DND-41 (cell line): Measurements from ENCODE around the gene CYP26C1.

ENCODE experiments used
- ATAC-seq: fragments of 200-7000 bp; cut with Tn5 transposase; 3 replicates; pipeline ENCODE4 v1.9.1; 2021; ENCODE audit warnings: low read depth; ENCODE audit not compliant: insufficient read depth
- DNase-seq: peaks from one replicate; pipeline ENCODE4 v3.0.0-alpha.2; 2020
- H2AFZ ChIP-seq: 2 replicates; pipeline ENCODE4 v1.6.0; 2012; ENCODE audit warnings: low read depth, low read length
- H3K27ac ChIP-seq: 2 replicates; pipeline ENCODE4 v1.5.1; 2012; ENCODE audit warnings: low read length, inconsistent platforms
- H3K27me3 ChIP-seq: fragments of 200-600 bp; sonication (generic); 2 replicates; pipeline ENCODE4 v1.6.0; 2012; ENCODE audit warnings: low read length, mild to moderate bottlenecking, inconsistent platforms; ENCODE audit not compliant: insufficient read depth, poor library complexity
- H3K36me3 ChIP-seq: 2 replicates; pipeline ENCODE4 v1.5.1; 2012; ENCODE audit warnings: low read length, inconsistent platforms; ENCODE audit not compliant: insufficient read depth
- H3K4me1 ChIP-seq: 2 replicates; pipeline ENCODE4 v1.5.1; 2012; ENCODE audit warnings: mild to moderate bottlenecking, low read length; ENCODE audit not compliant: insufficient read depth
- H3K4me2 ChIP-seq: 2 replicates; pipeline ENCODE4 v1.6.0; 2012; ENCODE audit warnings: mild to moderate bottlenecking, moderate library complexity, low read length, inconsistent platforms; ENCODE audit not compliant: insufficient read depth
- H3K4me3 ChIP-seq, 2 experiments: fragments of 200-600 bp in 1 of 2; shearing (Covaris generic) in 1 of 2; 2 replicates each; pipeline ENCODE4 v1.5.1; 2012 to 2016; ENCODE audit warnings: inconsistent platforms in 2 of 2, low read length in 2 of 2, mild to moderate bottlenecking in 2 of 2, low read depth in 1 of 2, moderate library complexity in 1 of 2
- H3K79me2 ChIP-seq: 2 replicates; pipeline ENCODE4 v1.6.0; 2012; ENCODE audit warnings: low read length, inconsistent platforms; ENCODE audit not compliant: insufficient read depth
- H3K9ac ChIP-seq: 2 replicates; pipeline ENCODE4 v1.6.0; 2012; ENCODE audit warnings: low read depth, mild to moderate bottlenecking, inconsistent platforms, low read length, moderate library complexity
- H3K9me3 ChIP-seq: 2 replicates; pipeline ENCODE4 v1.5.1; 2012; ENCODE audit warnings: low read length, moderate library complexity, mild to moderate bottlenecking, inconsistent platforms; ENCODE audit not compliant: insufficient read depth, severe bottlenecking
- H4K20me1 ChIP-seq: 2 replicates; pipeline ENCODE4 v1.6.0; 2012; ENCODE audit warnings: low read length; ENCODE audit not compliant: insufficient read depth
- CTCF ChIP-seq: IDR thresholded peaks from 2 replicates; pipeline ENCODE4 v1.5.1; 2012; ENCODE audit warnings: borderline replicate concordance, low read length, moderate library complexity, mild to moderate bottlenecking; ENCODE audit not compliant: poor library complexity, severe bottlenecking; ENCODE audit errors: extremely low read depth
- EZH2 ChIP-seq: IDR thresholded peaks from 3 replicates; pipeline ENCODE4 v1.6.1; 2012; ENCODE audit warnings: borderline replicate concordance, low read depth, mild to moderate bottlenecking, moderate library complexity, low read length, inconsistent platforms; ENCODE audit not compliant: severe bottlenecking

CYP26C1 gene

GRCh38 chr10:93086289-93086688 is 25.7 kb downstream of the CYP26C1 start:
- Histone ChIP-seq H3K9ac (no peak overlapping the region), H3K9me3 (no peaks in the 10 kb centered on the region), H4K20me1 (no peaks in the 10 kb centered on the region), H3K4me3 (no peak overlapping the region), H3K79me2 (no peaks in the 10 kb centered on the region), H3K27me3 (peaks cover 3% of the 10 kb centered on the region), H2AFZ (no peak overlapping the region), H3K4me2 (no peak overlapping the region), H3K36me3 (no peaks in the 10 kb centered on the region), H3K4me1 (no peaks in the 10 kb centered on the region), H3K27ac (no peak overlapping the region)
- ATAC-seq (no peak), DNase-seq (no peak)
- no peak for TF ChIP-seq EZH2

- H3K36me3 ChIP-seq = no peaks in the 10 kb centered on the region
- TF ChIP-seq EZH2 = no peak
- no peak for TF ChIP-seq CTCF
- H3K27ac ChIP-seq = no peak overlapping the region
- DNase-seq = no peak
- H3K4me2 ChIP-seq = no peak overlapping the region
- peaks cover 3% of the 10 kb centered on the region for H3K27me3 ChIP-seq
- H3K4me3 ChIP-seq = no peak overlapping the region
- H3K4me1 ChIP-seq = no peaks in the 10 kb centered on the region
- H2AFZ ChIP-seq = no peak overlapping the region
- H4K20me1 ChIP-seq = no peaks in the 10 kb centered on the region
- H3K9ac ChIP-seq = no peak overlapping the region
- ATAC-seq = no peak
- H3K9me3 ChIP-seq = no peaks in the 10 kb centered on the region
- no peaks in the 10 kb centered on the region for H3K79me2 ChIP-seq
Observed at GRCh38 chr10:93087846-93088245, 27.2 kb downstream of the CYP26C1 start.

- Histone ChIP-seq H3K27ac (no peak overlapping the region), H3K36me3 (no peaks in the 10 kb centered on the region), H4K20me1 (no peaks in the 10 kb centered on the region), H2AFZ (no peak overlapping the region), H3K4me1 (no peaks in the 10 kb centered on the region), H3K9me3 (no peaks in the 10 kb centered on the region), H3K9ac (no peak overlapping the region), H3K79me2 (no peaks in the 10 kb centered on the region), H3K27me3 (no peaks in the 10 kb centered on the region), H3K4me3 (no peak overlapping the region), H3K4me2 (no peak overlapping the region)
- ATAC-seq = no peak
- no peak for DNase-seq
- TF ChIP-seq EZH2 (no peak), CTCF (no peak)
Observed at GRCh38 chr10:93088466-93088865, 27.9 kb downstream of the CYP26C1 start.

- Histone ChIP-seq H3K9me3 (no peaks in the 10 kb centered on the region), H3K79me2 (no peaks in the 10 kb centered on the region), H3K4me1 (no peaks in the 10 kb centered on the region), H2AFZ (no peak overlapping the region), H3K36me3 (no peaks in the 10 kb centered on the region), H4K20me1 (no peaks in the 10 kb centered on the region), H3K9ac (no peak overlapping the region), H3K27ac (no peak overlapping the region), H3K4me3 (no peak overlapping the region), H3K4me2 (no peak overlapping the region), H3K27me3 (no peaks in the 10 kb centered on the region)
- ATAC-seq (no peak), DNase-seq (no peak)
- TF ChIP-seq EZH2 = no peak
- TF ChIP-seq CTCF = no peak
Observed at GRCh38 chr10:93090619-93091018, 30.0 kb downstream of the CYP26C1 start.
